A549 (cell line): Measurements from ENCODE around the gene DDX20.

Source experiments
- CTCF ChIP-seq: fragments of >200 bp; sonication (Bioruptor Twin); formaldehyde crosslinking; IDR thresholded peaks from 3 replicates; pipeline ENCODE4 v1.5.1; 2016
- MAX ChIP-seq: IDR thresholded peaks from 2 replicates; pipeline ENCODE4 v1.6.1; 2012
- MYC ChIP-seq: IDR thresholded peaks from 2 replicates; pipeline ENCODE4 v1.6.1; 2012; ENCODE audit warnings: mild to moderate bottlenecking, inconsistent platforms, low read length, improper control_type of control experiment, borderline replicate concordance
- POLR2A ChIP-seq: IDR thresholded peaks from 2 replicates; pipeline ENCODE4 v1.6.1; 2012; ENCODE audit warnings: mild to moderate bottlenecking, low read length
- RAD21 ChIP-seq, 2 experiments: fragments of >200 bp in 1 of 2; sonication (Bioruptor Twin) in 1 of 2; formaldehyde crosslinking in 1 of 2; IDR thresholded peaks in 1 of 2; conservative IDR thresholded peaks in 1 of 2; 2 replicates in 1 of 2; 3 replicates in 1 of 2; pipeline ENCODE4 v1.6.1; 2012 to 2018; ENCODE audit warnings: inconsistent platforms in 1 of 2
- SMC3 ChIP-seq: fragments of >200 bp; sonication (Bioruptor Twin); formaldehyde crosslinking; IDR thresholded peaks from 3 replicates; pipeline ENCODE4 v1.6.1; 2018; ENCODE audit warnings: inconsistent platforms

GRCh38 chr1:111778541-111779051 lies 22.9 kb downstream of the DDX20 start:
- TF ChIP-seq MAX = no peak
- TF ChIP-seq SMC3 = no peak
- TF ChIP-seq CTCF = no peak
- no peak for TF ChIP-seq POLR2A
- TF ChIP-seq RAD21 (conservative IDR thresholded peaks at IDR 0.05 in 1 of 2, IDR thresholded peaks at IDR 0.05 in 1 of 2) = no peak
- no peak for TF ChIP-seq MYC
